WTC11 (cell line): ENCODE measurements around the gene EPM2AIP1. TPM values are rescaled to one million over a fixed set of nuclear protein-coding genes. Genes with fewer than 3 reads are reported as not detected.

Experiments used
- ATAC-seq: fragments of 200-7000 bp; cut with Tn5 transposase; 2 replicates; pipeline ENCODE4 v1.10.0; 2021; ENCODE audit warnings: mild to moderate bottlenecking, moderate library complexity
- CTCF ChIA-PET: fragments of 300-600 bp; sonication (Branson Sonifier 250); formaldehyde crosslinking; loops from one replicate; lab custom pipeline; 2021; ENCODE audit warnings: antibody characterized with exemption; lab: Charles Lee
- POLR2A ChIA-PET: fragments of 350-600 bp; sonication (Branson Sonifier 250); formaldehyde crosslinking; loops from one replicate; lab custom pipeline; 2021; ENCODE audit warnings: antibody characterized with exemption; lab: Charles Lee
- DNase-seq: peaks from one replicate; pipeline ENCODE4 v3.0.0; 2021; ENCODE audit warnings: low spot score
- H3K27ac Mint-ChIP-seq: 2 replicates; pipeline ENCODE4 v1.8.0; 2021; ENCODE audit warnings: mixed read lengths
- H3K27me3 Mint-ChIP-seq: 2 replicates; pipeline ENCODE4 v1.8.0; 2021; ENCODE audit warnings: low read depth, mild to moderate bottlenecking, moderate library complexity, mixed read lengths
- H3K36me3 Mint-ChIP-seq: 2 replicates; pipeline ENCODE4 v1.8.0; 2021; ENCODE audit warnings: mixed read lengths
- H3K4me1 Mint-ChIP-seq: 2 replicates; pipeline ENCODE4 v1.8.0; 2022; ENCODE audit warnings: mixed read lengths
- H3K4me3 Mint-ChIP-seq: 2 replicates; pipeline ENCODE4 v1.8.0; 2021; ENCODE audit warnings: mild to moderate bottlenecking, moderate library complexity, mixed read lengths
- H3K9me3 Mint-ChIP-seq: 2 replicates; pipeline ENCODE4 v1.8.0; 2021; ENCODE audit warnings: mixed read lengths
- ARID4B ChIP-seq: sonication (generic); formaldehyde crosslinking; IDR thresholded peaks from 2 replicates; pipeline ENCODE4 v1.8.0; 2023; ENCODE audit warnings: missing genetic modification reagents, mild to moderate bottlenecking, borderline replicate concordance
- ATF1 ChIP-seq: sonication (generic); formaldehyde crosslinking; IDR thresholded peaks from 2 replicates; pipeline ENCODE4 v1.8.1; 2023; ENCODE audit warnings: mild to moderate bottlenecking, moderate library complexity, missing genetic modification reagents
- ATF6 ChIP-seq: sonication (generic); formaldehyde crosslinking; IDR thresholded peaks from 2 replicates; pipeline ENCODE4 v1.8.1; 2023; ENCODE audit warnings: mild to moderate bottlenecking, missing genetic modification reagents
- CTCF ChIP-seq: fragments of 200-600 bp; IDR thresholded peaks from 2 replicates; pipeline ENCODE4 v1.8.0; 2022; ENCODE audit warnings: antibody characterized with exemption
- E2F1 ChIP-seq: sonication (generic); formaldehyde crosslinking; IDR thresholded peaks from 2 replicates; pipeline ENCODE4 v1.8.0; 2022; ENCODE audit warnings: mild to moderate bottlenecking, missing genetic modification reagents
- E2F5 ChIP-seq: sonication (generic); formaldehyde crosslinking; IDR thresholded peaks from 2 replicates; pipeline ENCODE4 v1.8.1; 2022; ENCODE audit warnings: mild to moderate bottlenecking, moderate library complexity, missing genetic modification reagents
- FOXP4 ChIP-seq: sonication (generic); formaldehyde crosslinking; IDR thresholded peaks from 2 replicates; pipeline ENCODE4 v1.8.0; 2022; ENCODE audit warnings: mild to moderate bottlenecking, missing genetic modification reagents
- JAZF1 ChIP-seq: fragments of 250-450 bp; sonication (Bioruptor Pico); IDR thresholded peaks from 2 replicates; pipeline ENCODE4 v1.9.0; 2021; ENCODE audit warnings: moderate library complexity, mild to moderate bottlenecking, inconsistent platforms
- RELA ChIP-seq: sonication (generic); formaldehyde crosslinking; IDR thresholded peaks from 2 replicates; pipeline ENCODE4 v1.8.1; 2022; ENCODE audit warnings: missing genetic modification reagents, mild to moderate bottlenecking, borderline replicate concordance
- SMAD4 ChIP-seq: sonication (generic); formaldehyde crosslinking; IDR thresholded peaks from 2 replicates; pipeline ENCODE4 v1.8.0; 2022; ENCODE audit warnings: mild to moderate bottlenecking, missing genetic modification reagents
- STAT6 ChIP-seq: sonication (generic); formaldehyde crosslinking; conservative IDR thresholded peaks from 2 replicates; pipeline ENCODE4 v1.8.1; 2023; ENCODE audit warnings: mild to moderate bottlenecking, low read depth, missing genetic modification reagents, moderate library complexity
- TEAD1 ChIP-seq: sonication (generic); formaldehyde crosslinking; IDR thresholded peaks from 2 replicates; pipeline ENCODE4 v1.8.0; 2022; ENCODE audit warnings: mild to moderate bottlenecking, missing genetic modification reagents
- ZBTB21 ChIP-seq: sonication (generic); formaldehyde crosslinking; IDR thresholded peaks from 2 replicates; pipeline ENCODE4 v1.8.1; 2023; ENCODE audit warnings: mild to moderate bottlenecking, missing genetic modification reagents, borderline replicate concordance
- ZNF532 ChIP-seq: fragments of 250-450 bp; sonication (Bioruptor Pico); IDR thresholded peaks from 2 replicates; pipeline ENCODE4 v1.9.0; 2021; ENCODE audit warnings: mild to moderate bottlenecking, borderline replicate concordance
- ZNF671 ChIP-seq: fragments of 250-450 bp; sonication (Bioruptor Pico); IDR thresholded peaks from 2 replicates; pipeline ENCODE4 v1.8.0; 2021; ENCODE audit warnings: mild to moderate bottlenecking
- total RNA-seq: library from RNA; stranded (reverse); gene quantifications from 3 replicates; pipeline ENCODE4 v1.2.3, GENCODE V29; 2021

Gene EPM2AIP1
- total RNA-seq, 1 experiment from 2014 or later: 11.0 TPM

- Mint-ChIP-seq H3K9me3 (no peaks in the 10 kb centered on the region), H3K4me3 (no peak overlapping the region), H3K36me3 (peaks cover 76% of the 10 kb centered on the region), H3K27ac (no peak overlapping the region), H3K4me1 (no peaks in the 10 kb centered on the region), H3K27me3 (no peaks in the 10 kb centered on the region)
- POLR2A ChIA-PET: no interaction called here
- no peak for DNase-seq
- no peak for ATAC-seq
- CTCF ChIA-PET: no interaction called here
- TF ChIP-seq FOXP4 (CRISPR knock-in tag): no peak
- no peak for TF ChIP-seq E2F5 (CRISPR knock-in tag)
- TF ChIP-seq ARID4B (CRISPR knock-in tag): no peak
- no peak for TF ChIP-seq ZNF532
- no peak for TF ChIP-seq CTCF
- no peak for TF ChIP-seq RELA (CRISPR knock-in tag)
- no peak for TF ChIP-seq JAZF1 (CRISPR knock-in tag)
- no peak for TF ChIP-seq ATF6 (CRISPR knock-in tag)
- TF ChIP-seq ZNF671 (CRISPR knock-in tag): no peak
- no peak for TF ChIP-seq TEAD1 (CRISPR knock-in tag)
- no peak for TF ChIP-seq SMAD4 (CRISPR knock-in tag)
- no peak for TF ChIP-seq ZBTB21 (CRISPR knock-in tag)
- TF ChIP-seq E2F1: no peak
- no peak for TF ChIP-seq STAT6 (CRISPR knock-in tag)
- no peak for TF ChIP-seq ATF1 (CRISPR knock-in tag)
Measured at GRCh38 chr3:37017683-37018082, 24.8 kb upstream of the EPM2AIP1 start.
